ENCODE measurements around the gene SH3PXD2B.

GRCh38 chr5:172365948-172366608 lies 88.2 kb downstream of the SH3PXD2B start:
- TF ChIP-seq GATA3 (IDR thresholded peaks at IDR 0.05; ENCODE audit: low read depth, low read length), result no peak
- TF ChIP-seq GATA2 (IDR thresholded peaks at IDR 0.05; ENCODE audit: low read depth, low read length), result no peak

Data from SH-SY5Y (cell line).